Left ventricle myocardium inferior (tissue), 1 donor: ENCODE results near the gene RXRA. TPM values are rescaled to one million over a fixed set of nuclear protein-coding genes. Genes with fewer than 3 reads are reported as not detected.

Source experiments
- DNase-seq: peaks from one replicate; pipeline ENCODE4 v3.0.0-alpha.2; 2020
- H3K27ac ChIP-seq: fragments of 200-600 bp; replicated peaks from 2 replicates; pipeline ENCODE4 v1.8.0; 2021
- H3K27me3 ChIP-seq: fragments of 200-600 bp; 2 replicates; pipeline ENCODE4 v1.8.0; 2021; ENCODE audit warnings: low read depth
- H3K36me3 ChIP-seq: fragments of 200-600 bp; 2 replicates; pipeline ENCODE4 v1.8.0; 2021
- H3K4me1 ChIP-seq: fragments of 200-600 bp; 2 replicates; pipeline ENCODE4 v1.8.0; 2021
- H3K4me3 ChIP-seq: fragments of 200-600 bp; 2 replicates; pipeline ENCODE4 v1.8.0; 2021; ENCODE audit warnings: mild to moderate bottlenecking, moderate library complexity
- H3K9me3 ChIP-seq: fragments of 200-600 bp; replicated peaks from 2 replicates; pipeline ENCODE4 v1.8.0; 2021
- intact Hi-C: fragments of 100-400 bp; cut with micrococcal nuclease; formaldehyde crosslinking; loops from one replicate; pipeline ENCODE4 v1.11.0; 2022
- total RNA-seq: library from RNA; stranded (reverse); fragmentation: NEBNext Ultra II Directional; extraction: Animal tissue kit (Norgen Biotek cat#: 25700); gene quantifications from one replicate; pipeline ENCODE4 v1.2.1, GENCODE V29; 2021
- TF ChIP-seq, protein P1 (sequence below): fragments of 200-600 bp; IDR thresholded peaks from 2 replicates; pipeline ENCODE4 v1.8.0; 2021; ENCODE audit warnings: antibody characterized with exemption, mild to moderate bottlenecking, borderline replicate concordance
- donor health status: DM: no; HTN: yes; CAD: no; lungs with severe emphysema.

The RXRA gene
- total RNA-seq, 1 donor from 2014 or later = 57.1 TPM

DNA sequence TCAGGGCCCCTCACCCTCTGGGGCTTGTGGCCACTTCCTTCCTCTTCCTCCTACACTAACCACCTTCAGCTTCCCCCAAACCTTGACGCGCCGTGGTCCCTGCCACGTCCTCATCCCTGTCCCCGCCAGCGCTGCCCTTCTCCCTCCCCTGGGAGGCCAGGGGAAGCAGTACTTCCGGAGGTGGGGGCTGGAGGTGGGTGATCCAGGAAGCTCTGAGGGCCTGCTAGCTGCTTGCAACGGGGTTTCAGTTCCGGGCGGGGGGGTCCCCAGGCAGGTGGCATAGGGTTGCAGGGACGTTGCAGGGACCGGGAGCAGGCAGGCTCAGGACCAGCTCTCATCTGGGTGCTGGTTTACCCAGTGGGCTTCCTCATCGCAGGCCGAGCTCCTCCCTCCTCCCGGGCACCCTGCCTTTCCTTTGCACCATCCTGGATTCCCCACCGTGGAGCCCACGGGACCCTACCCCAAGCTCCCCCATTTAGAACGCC, 70.0 kb downstream of the RXRA start:
- peak overlapping the region; percentile 67 for H3K27ac ChIP-seq
- intact Hi-C loops = no loop called here
- DNase-seq = no peak
- peaks cover 8% of the 10 kb centered on the region for H3K9me3 ChIP-seq
- no peaks in the 10 kb centered on the region for H3K36me3 ChIP-seq
- TF ChIP-seq, protein P1, sequence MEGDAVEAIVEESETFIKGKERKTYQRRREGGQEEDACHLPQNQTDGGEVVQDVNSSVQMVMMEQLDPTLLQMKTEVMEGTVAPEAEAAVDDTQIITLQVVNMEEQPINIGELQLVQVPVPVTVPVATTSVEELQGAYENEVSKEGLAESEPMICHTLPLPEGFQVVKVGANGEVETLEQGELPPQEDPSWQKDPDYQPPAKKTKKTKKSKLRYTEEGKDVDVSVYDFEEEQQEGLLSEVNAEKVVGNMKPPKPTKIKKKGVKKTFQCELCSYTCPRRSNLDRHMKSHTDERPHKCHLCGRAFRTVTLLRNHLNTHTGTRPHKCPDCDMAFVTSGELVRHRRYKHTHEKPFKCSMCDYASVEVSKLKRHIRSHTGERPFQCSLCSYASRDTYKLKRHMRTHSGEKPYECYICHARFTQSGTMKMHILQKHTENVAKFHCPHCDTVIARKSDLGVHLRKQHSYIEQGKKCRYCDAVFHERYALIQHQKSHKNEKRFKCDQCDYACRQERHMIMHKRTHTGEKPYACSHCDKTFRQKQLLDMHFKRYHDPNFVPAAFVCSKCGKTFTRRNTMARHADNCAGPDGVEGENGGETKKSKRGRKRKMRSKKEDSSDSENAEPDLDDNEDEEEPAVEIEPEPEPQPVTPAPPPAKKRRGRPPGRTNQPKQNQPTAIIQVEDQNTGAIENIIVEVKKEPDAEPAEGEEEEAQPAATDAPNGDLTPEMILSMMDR = no peak
- H3K4me3 ChIP-seq = peak overlapping the region; percentile 11
- H3K27me3 ChIP-seq = no peaks in the 10 kb centered on the region
- H3K4me1 ChIP-seq = peaks cover 92% of the 10 kb centered on the region

DNA sequence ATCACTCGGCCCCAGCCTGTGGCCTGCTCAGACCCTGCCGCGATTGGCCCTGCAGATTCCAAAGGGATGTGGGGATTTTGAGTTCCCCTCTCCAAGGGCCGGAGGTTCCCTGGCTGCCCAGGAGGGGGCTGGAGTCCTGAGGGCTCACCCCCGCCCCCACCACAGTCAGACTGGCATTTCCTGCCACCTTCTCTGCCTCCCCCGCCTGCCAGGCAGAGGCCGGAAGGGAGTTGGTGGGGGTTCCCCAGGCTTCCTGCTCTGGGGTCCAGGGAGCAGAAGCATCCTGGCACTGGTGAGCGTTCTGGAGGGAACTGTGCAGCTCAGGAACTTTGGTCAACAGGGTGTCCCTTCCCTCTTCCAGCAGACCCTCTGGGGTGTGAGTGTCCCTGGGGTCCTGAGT, 70.6 kb downstream of the RXRA start:
- peaks cover 92% of the 10 kb centered on the region for H3K4me1 ChIP-seq
- intact Hi-C loops = no loop called here
- no peak for DNase-seq
- no peaks in the 10 kb centered on the region for H3K27me3 ChIP-seq
- TF ChIP-seq, protein P1 = no peak
- H3K27ac ChIP-seq = peak overlapping the region; percentile 67
- no peaks in the 10 kb centered on the region for H3K36me3 ChIP-seq
- H3K4me3 ChIP-seq = peak overlapping the region; percentile 11
- H3K9me3 ChIP-seq = peaks cover 8% of the 10 kb centered on the region

DNA sequence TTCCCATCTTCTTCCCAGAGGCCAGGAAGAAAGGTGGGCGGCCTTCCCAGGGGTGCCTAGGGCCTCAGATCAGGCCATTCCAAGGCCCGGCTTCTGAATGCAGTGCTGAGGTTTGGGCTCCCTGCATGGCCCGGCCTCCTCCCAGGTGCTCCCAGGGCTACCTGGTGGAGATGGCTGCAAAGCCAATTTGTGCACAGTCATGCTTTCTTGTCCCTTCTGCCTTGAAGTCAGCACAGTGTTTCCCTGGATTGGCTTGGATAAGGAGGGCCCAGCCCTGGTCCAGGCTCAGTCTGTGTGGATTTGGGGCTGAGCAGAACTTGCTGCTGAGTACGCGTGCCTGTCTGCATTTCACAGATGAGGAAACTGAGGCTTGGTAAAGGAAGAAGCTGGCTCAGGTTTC, 72.5 kb downstream of the RXRA start:
- TF ChIP-seq, protein P1 = no peak
- Histone ChIP-seq H3K4me1 (peaks cover 92% of the 10 kb centered on the region), H3K27ac (peak overlapping the region; percentile 67)

DNA sequence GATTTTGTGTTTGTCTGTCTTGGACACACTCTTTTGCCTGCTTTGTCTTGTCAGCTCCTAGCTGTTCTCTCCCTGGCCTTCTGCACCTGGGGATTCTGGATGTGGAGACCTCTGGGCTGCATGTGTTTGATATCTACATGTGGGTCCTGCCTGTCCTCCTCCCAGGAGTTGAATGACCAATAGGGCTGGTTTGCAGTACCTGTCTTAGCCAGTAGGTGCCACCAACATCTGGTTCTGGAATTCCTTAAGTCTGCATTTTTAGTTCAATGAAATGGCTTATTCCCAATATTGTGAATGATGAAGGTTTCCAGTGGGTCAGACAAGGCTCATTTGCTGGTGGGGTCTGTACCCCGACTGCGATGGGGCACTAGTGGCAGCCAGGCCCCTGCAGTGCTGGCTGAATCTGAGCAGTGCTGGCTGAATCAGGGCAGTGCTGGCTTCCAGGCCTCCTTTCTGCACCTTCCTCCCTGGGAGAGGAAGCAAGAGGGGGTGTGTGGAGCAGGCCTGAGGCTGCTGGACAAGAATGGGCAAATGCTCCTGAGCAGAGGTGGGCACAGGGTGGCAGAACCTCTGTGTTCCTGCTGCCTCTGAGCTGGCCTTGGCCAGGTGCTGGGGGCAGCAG, 73.3 kb downstream of the RXRA start:
- Histone ChIP-seq H3K4me3 (no peak overlapping the region), H3K27ac (peak overlapping the region; percentile 28), H3K9me3 (peaks cover 8% of the 10 kb centered on the region), H3K4me1 (peaks cover 94% of the 10 kb centered on the region), H3K27me3 (no peaks in the 10 kb centered on the region), H3K36me3 (peaks cover 8% of the 10 kb centered on the region)
- intact Hi-C loops = no loop called here
- DNase-seq = no peak
- TF ChIP-seq, protein P1 = peak; percentile 62

More for the DNA sequence above, 72.5 kb downstream of the RXRA start:
- H3K27me3 ChIP-seq = no peaks in the 10 kb centered on the region
- H3K9me3 ChIP-seq = peaks cover 8% of the 10 kb centered on the region
- peaks cover 8% of the 10 kb centered on the region for H3K36me3 ChIP-seq
- H3K4me3 ChIP-seq = no peak overlapping the region
- intact Hi-C loops = no loop called here
- no peak for DNase-seq

DNA sequence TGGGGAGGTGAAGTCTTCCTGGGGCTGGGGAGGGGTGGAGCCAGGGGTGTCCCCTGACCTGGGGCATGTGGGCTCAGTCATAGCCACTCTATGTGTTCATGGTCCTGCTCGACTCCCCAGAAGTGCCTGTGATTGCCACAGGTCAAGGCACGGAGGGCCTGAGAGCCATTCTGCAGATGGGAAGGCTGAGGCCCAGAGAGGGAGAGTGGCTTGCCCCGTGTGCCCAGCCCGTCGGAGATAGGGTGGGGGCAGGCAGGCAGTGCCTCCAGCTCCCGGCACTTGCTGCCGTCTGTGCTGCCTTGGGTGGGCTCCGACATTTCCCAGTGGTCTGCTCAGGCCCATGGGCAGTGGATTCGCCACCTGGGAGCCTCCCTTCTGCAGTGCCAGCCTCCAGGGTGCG, 74.0 kb downstream of the RXRA start:
- DNase-seq = no peak
- peaks cover 94% of the 10 kb centered on the region for H3K4me1 ChIP-seq
- peaks cover 8% of the 10 kb centered on the region for H3K36me3 ChIP-seq
- H3K9me3 ChIP-seq = peaks cover 8% of the 10 kb centered on the region
- H3K27ac ChIP-seq = no peak overlapping the region
- H3K27me3 ChIP-seq = no peaks in the 10 kb centered on the region
- no peak overlapping the region for H3K4me3 ChIP-seq
- intact Hi-C loops = no loop called here
- TF ChIP-seq, protein P1 = no peak
